PFSK-1 (cell line): ENCODE data around the gene KCNT2.

Experiments
- FOXP2 ChIP-seq: optimal IDR thresholded peaks from 2 replicates; pipeline ENCODE3; 2011; ENCODE audit warnings: borderline replicate concordance, control low read depth, inconsistent platforms; ENCODE audit not compliant: insufficient read depth; ENCODE audit errors: extremely low read length, extremely low read depth
- POLR2AphosphoS5 ChIP-seq: IDR thresholded peaks from 2 replicates; pipeline ENCODE4 v1.6.1; 2012; ENCODE audit warnings: low read depth, mild to moderate bottlenecking, control low read depth, low read length, moderate library complexity
- SIN3A ChIP-seq: IDR thresholded peaks from 2 replicates; pipeline ENCODE4 v1.6.1; 2012; ENCODE audit warnings: mild to moderate bottlenecking, low read length, moderate library complexity, borderline replicate concordance; ENCODE audit not compliant: insufficient read depth
- TAF1 ChIP-seq: IDR thresholded peaks from 2 replicates; pipeline ENCODE4 v1.6.1; 2012; ENCODE audit warnings: low read length, control low read depth, borderline replicate concordance; ENCODE audit not compliant: insufficient read depth
- TF ChIP-seq, protein P1 (sequence below), 2 experiments: IDR thresholded peaks; 2 replicates each; pipeline versions ENCODE4 v1.6.1 to v1.8.0; 2011 to 2012; ENCODE audit warnings: low read depth in 2 of 2, low read length in 2 of 2, control low read depth in 1 of 2, inconsistent platforms in 1 of 2, mild to moderate bottlenecking in 1 of 2, moderate library complexity in 1 of 2; ENCODE audit not compliant: insufficient read depth in 1 of 2

The KCNT2 gene

DNA sequence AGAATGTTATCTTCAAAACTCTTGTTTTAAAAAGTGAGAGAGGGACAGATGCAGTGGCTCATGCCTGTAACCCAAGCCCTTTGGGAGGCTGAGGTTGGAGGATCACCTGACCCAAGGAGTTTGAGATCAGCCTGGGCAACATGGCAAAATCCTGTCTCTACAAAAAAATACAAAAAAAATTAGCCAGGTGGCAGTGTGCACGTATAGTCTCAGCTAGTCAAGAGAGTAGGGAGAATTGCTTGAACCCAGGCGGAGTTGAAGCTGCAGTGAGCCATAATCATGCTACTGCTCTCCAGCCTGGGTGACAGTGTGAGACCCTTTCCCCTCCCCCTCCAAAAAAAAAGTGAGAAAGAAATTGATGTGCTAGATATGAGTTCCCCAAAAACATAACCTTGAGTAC is 131.0 kb downstream of the KCNT2 start:
- TF ChIP-seq POLR2AphosphoS5 (no peak), TAF1 (no peak), SIN3A (no peak), FOXP2 (no peak)
- TF ChIP-seq, protein P1, sequence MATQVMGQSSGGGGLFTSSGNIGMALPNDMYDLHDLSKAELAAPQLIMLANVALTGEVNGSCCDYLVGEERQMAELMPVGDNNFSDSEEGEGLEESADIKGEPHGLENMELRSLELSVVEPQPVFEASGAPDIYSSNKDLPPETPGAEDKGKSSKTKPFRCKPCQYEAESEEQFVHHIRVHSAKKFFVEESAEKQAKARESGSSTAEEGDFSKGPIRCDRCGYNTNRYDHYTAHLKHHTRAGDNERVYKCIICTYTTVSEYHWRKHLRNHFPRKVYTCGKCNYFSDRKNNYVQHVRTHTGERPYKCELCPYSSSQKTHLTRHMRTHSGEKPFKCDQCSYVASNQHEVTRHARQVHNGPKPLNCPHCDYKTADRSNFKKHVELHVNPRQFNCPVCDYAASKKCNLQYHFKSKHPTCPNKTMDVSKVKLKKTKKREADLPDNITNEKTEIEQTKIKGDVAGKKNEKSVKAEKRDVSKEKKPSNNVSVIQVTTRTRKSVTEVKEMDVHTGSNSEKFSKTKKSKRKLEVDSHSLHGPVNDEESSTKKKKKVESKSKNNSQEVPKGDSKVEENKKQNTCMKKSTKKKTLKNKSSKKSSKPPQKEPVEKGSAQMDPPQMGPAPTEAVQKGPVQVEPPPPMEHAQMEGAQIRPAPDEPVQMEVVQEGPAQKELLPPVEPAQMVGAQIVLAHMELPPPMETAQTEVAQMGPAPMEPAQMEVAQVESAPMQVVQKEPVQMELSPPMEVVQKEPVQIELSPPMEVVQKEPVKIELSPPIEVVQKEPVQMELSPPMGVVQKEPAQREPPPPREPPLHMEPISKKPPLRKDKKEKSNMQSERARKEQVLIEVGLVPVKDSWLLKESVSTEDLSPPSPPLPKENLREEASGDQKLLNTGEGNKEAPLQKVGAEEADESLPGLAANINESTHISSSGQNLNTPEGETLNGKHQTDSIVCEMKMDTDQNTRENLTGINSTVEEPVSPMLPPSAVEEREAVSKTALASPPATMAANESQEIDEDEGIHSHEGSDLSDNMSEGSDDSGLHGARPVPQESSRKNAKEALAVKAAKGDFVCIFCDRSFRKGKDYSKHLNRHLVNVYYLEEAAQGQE (IDR thresholded peaks at IDR 0.05; ENCODE audit: insufficient read depth in 1 of 2, low read depth in 2 of 2, low read length in 2 of 2) = no peak

DNA sequence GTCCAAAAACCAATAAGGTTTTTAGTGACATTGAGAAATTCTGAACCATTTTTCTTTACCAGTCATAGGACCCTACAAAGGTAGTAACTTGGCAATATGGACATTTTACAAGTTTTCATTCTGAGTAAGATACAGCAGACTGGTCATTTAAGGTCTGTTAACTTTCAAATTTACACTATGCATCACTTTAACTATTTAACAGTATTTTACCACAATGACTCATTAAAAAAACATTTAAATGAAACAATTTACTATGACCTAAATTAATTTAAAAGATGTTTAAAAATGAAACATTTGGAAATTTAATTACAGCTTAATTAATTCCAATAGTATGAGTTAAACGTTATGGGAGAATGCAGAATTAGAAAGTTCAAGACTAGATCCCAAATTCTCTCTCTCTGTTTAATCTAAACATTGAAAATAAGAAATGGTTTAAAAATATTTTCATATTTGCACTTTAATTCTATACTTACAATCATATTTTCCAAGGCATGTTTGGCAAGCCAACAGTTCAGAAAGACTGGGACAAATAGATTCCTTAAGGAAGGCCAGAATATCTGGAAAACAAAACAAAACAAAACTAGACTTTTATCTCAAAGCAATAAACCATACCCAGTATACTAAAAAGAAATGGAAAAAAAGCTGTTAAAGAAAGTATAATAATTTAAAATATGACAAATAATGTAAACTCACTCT is 140.9 kb downstream of the KCNT2 start:
- no peak for TF ChIP-seq TAF1
- no peak for TF ChIP-seq SIN3A
- TF ChIP-seq POLR2AphosphoS5 = no peak
- TF ChIP-seq, protein P1 (IDR thresholded peaks at IDR 0.05; ENCODE audit: insufficient read depth in 1 of 2, low read depth in 2 of 2, low read length in 2 of 2) = no peak
- TF ChIP-seq FOXP2 = no peak

DNA sequence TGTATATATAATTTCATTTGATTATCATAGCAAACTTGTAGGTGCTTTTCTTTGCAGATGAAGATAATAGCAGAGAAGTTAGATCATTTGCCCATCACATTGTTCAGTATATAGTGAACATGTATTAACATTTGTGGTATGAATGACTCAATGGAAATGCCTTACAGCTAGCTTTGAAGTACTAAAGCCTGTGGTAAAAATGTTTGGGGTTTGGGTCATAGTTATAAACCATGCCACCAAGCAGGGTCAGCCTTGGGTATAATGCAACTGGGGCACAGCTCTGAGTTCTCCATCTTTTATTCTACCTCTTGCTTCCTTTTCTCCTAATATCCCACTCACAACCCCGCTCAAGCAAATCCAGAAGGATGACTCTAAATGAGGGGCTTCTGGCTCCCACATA is 141.6 kb downstream of the KCNT2 start:
- TF ChIP-seq TAF1 = no peak
- no peak for TF ChIP-seq POLR2AphosphoS5
- TF ChIP-seq, protein P1 (IDR thresholded peaks at IDR 0.05; ENCODE audit: insufficient read depth in 1 of 2, low read depth in 2 of 2, low read length in 2 of 2) = no peak
- no peak for TF ChIP-seq SIN3A
- no peak for TF ChIP-seq FOXP2

DNA sequence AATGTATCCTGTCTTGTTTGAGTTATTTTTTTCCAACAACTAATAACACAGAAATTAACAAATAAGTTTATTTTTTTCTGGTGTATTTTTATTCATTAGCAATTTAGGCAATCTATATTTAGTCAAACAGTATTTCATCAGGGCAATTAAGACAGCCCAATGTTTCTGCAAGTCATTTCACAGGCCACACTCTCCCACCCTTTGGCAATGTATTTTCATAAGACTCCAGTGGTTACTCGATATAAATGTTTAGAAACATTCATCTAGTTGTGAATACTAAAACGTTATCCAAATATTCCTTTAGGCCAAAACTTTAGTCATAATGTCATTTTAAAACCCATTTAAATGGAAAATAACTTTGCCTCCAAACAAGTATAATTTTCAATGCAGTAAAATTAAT is 142.1 kb downstream of the KCNT2 start:
- TF ChIP-seq SIN3A = no peak
- TF ChIP-seq FOXP2 = no peak
- TF ChIP-seq, protein P1 (IDR thresholded peaks at IDR 0.05; ENCODE audit: insufficient read depth in 1 of 2, low read depth in 2 of 2, low read length in 2 of 2) = no peak
- no peak for TF ChIP-seq POLR2AphosphoS5
- no peak for TF ChIP-seq TAF1
